ENCODE measurements around the gene TRPM3. TPM values are rescaled to one million over a fixed set of nuclear protein-coding genes. Genes with fewer than 3 reads are reported as not detected.

Gene TRPM3
- total and polyA plus RNA-seq, 12 donors = 0.27 to 5.3 (median 1.8) TPM

- H3K27ac ChIP-seq = peak overlapping the region in 1 of 5 donors; percentile 51
- DNase-seq = peak in 1 of 7 donors; percentile 5
- H3K4me3 ChIP-seq = no peak overlapping the region
- 61 to 77% (median 67%) methylated on average over 4 of the region's 4 CpGs for WGBS, 4 donors
- no peaks in the 10 kb centered on the region for H3K9me3 ChIP-seq (replicated peaks in 1 of 3)
- H3K27me3 ChIP-seq = no peaks in the 10 kb centered on the region
- no peak for TF ChIP-seq POLR2A (IDR thresholded peaks at IDR 0.05)
- no peaks in the 10 kb centered on the region for H3K36me3 ChIP-seq (replicated peaks in 1 of 2)
- intact Hi-C loops (cut with DNase I) = no loop called here
- peaks cover 0 to 8% of the 10 kb centered on the region in 2 donors for H3K4me1 ChIP-seq (replicated peaks in 1 of 2)
Measured at GRCh38 chr9:70595211-70595610, 526.2 kb downstream of the TRPM3 start.

- TF ChIP-seq POLR2A (IDR thresholded peaks at IDR 0.05) (no peak), CTCF (IDR thresholded peaks at IDR 0.05) (no peak)
- 74 to 88% (median 83%) methylated on average over 2 of the region's 2 CpGs for WGBS, 4 donors
- H3K27me3 ChIP-seq = no peaks in the 10 kb centered on the region
- no peak for DNase-seq
- peak overlapping the region in 1 of 5 donors; percentile 51 for H3K27ac ChIP-seq
- no peaks in the 10 kb centered on the region for H3K36me3 ChIP-seq (replicated peaks in 1 of 2)
- peaks cover 0 to 6% of the 10 kb centered on the region in 2 donors for H3K4me1 ChIP-seq (replicated peaks in 1 of 2)
- no peak overlapping the region for H3K4me3 ChIP-seq
- intact Hi-C loops (cut with DNase I) = no loop called here
- no peaks in the 10 kb centered on the region for H3K9me3 ChIP-seq (replicated peaks in 1 of 3)
Measured at GRCh38 chr9:70594386-70594944, 527.0 kb downstream of the TRPM3 start.

DNA sequence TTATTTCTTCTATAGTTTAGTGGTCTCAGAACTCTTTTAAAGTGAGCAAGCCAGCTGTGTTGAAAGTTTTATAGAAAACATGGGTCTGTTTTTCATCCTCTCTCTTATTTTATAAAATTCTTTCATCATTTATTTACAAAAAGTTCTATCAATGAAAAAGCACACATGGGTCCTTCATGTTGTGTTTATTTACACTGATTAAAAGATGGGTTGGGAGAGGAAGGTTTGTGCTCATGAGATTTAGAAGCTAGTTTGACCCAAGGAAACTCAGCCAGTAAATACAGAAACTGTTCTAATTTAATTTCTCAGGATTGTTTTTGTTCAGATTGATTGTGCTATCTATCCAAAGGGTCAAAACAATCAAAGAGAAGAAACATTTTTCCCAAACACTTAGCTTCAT, 528.2 kb downstream of the TRPM3 start:
- intact Hi-C loops (cut with DNase I) = no loop called here
- TF ChIP-seq POLR2A (IDR thresholded peaks at IDR 0.05) = no peak
- TF ChIP-seq CTCF (IDR thresholded peaks at IDR 0.05) = no peak
- no peak for DNase-seq
- H3K27ac ChIP-seq = peak overlapping the region in 1 of 5 donors; percentile 51
- peaks cover 0 to 11% of the 10 kb centered on the region in 2 donors for H3K4me1 ChIP-seq (replicated peaks in 1 of 2)
- H3K27me3 ChIP-seq = no peaks in the 10 kb centered on the region
- no peaks in the 10 kb centered on the region for H3K36me3 ChIP-seq (replicated peaks in 1 of 2)
- H3K4me3 ChIP-seq = no peak overlapping the region
- no peaks in the 10 kb centered on the region for H3K9me3 ChIP-seq (replicated peaks in 1 of 3)

- no peaks in the 10 kb centered on the region for H3K27me3 ChIP-seq
- peaks cover 0 to 28% of the 10 kb centered on the region in 2 donors for H3K4me1 ChIP-seq (replicated peaks in 1 of 2)
- WGBS, 4 donors = 65 to 73% (median 69%) methylated on average over 3 of the region's 3 CpGs
- no peak for DNase-seq
- no peak for TF ChIP-seq POLR2A (IDR thresholded peaks at IDR 0.05)
- no peak for TF ChIP-seq CTCF (IDR thresholded peaks at IDR 0.05)
- H3K27ac ChIP-seq = peak overlapping the region in 3 of 5 donors; percentile 14 to 70 (median 64)
- intact Hi-C loops (cut with DNase I) = no loop called here
- H3K36me3 ChIP-seq (replicated peaks in 1 of 2) = no peaks in the 10 kb centered on the region
- no peaks in the 10 kb centered on the region for H3K9me3 ChIP-seq (replicated peaks in 1 of 3)
- H3K4me3 ChIP-seq = no peak overlapping the region
Measured at GRCh38 chr9:70590315-70590677, 531.1 kb downstream of the TRPM3 start.

Data from adrenal gland (tissue), 12 donors.